ENCODE data around the gene GP1BA. TPM values are rescaled to one million over a fixed set of nuclear protein-coding genes. Genes with fewer than 3 reads are reported as not detected.

GP1BA gene
- total and polyA plus RNA-seq, 2 donors (not counting 1 experiment from before 2014, with no cell fraction given): 0.06 TPM; not detected in 1

- intact Hi-C loops (cut with micrococcal nuclease): no loop called here
- H3K4me1 Mint-ChIP-seq: peaks cover 27% of the 10 kb centered on the region
- POLR2A ChIA-PET: no interaction called here
Measured at GRCh38 chr17:4932756-4933155, 679 bp downstream of the GP1BA start.

DNA sequence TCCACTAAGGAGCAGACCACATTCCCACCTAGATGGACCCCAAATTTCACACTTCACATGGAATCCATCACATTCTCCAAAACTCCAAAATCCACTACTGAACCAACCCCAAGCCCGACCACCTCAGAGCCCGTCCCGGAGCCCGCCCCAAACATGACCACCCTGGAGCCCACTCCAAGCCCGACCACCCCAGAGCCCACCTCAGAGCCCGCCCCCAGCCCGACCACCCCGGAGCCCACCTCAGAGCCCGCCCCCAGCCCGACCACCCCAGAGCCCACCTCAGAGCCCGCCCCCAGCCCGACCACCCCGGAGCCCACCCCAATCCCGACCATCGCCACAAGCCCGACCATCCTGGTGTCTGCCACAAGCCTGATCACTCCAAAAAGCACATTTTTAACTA is 1.6 kb downstream of the GP1BA start:
- TF ChIP-seq, protein P1, sequence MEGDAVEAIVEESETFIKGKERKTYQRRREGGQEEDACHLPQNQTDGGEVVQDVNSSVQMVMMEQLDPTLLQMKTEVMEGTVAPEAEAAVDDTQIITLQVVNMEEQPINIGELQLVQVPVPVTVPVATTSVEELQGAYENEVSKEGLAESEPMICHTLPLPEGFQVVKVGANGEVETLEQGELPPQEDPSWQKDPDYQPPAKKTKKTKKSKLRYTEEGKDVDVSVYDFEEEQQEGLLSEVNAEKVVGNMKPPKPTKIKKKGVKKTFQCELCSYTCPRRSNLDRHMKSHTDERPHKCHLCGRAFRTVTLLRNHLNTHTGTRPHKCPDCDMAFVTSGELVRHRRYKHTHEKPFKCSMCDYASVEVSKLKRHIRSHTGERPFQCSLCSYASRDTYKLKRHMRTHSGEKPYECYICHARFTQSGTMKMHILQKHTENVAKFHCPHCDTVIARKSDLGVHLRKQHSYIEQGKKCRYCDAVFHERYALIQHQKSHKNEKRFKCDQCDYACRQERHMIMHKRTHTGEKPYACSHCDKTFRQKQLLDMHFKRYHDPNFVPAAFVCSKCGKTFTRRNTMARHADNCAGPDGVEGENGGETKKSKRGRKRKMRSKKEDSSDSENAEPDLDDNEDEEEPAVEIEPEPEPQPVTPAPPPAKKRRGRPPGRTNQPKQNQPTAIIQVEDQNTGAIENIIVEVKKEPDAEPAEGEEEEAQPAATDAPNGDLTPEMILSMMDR (IDR thresholded peaks at IDR 0.05): no peak
- no peak for TF ChIP-seq EZH2 (IDR thresholded peaks at IDR 0.05; ENCODE audit: borderline replicate concordance, insufficient read depth, low read depth, low read length, poor library complexity, severe bottlenecking)
- ChIA-PET CTCF (interaction anchor here (1.0 kb wide), 1 partner anchor 47 kb away, joined by 3 read pairs; no protein-coding TSS in a partner anchor), POLR2A (interaction anchor here (0.5 kb wide), 1 partner anchor 29 kb away, joined by 3 read pairs; no protein-coding TSS in a partner anchor)
- peaks cover 15% of the 10 kb centered on the region for H3K27me3 Mint-ChIP-seq
- H3K27me3 ChIP-seq (replicated peaks in 1 of 4; ENCODE audit: control extremely low read depth in 1 of 4, control insufficient read depth in 3 of 4, insufficient read depth in 4 of 4, low read length in 3 of 4): peaks cover 0 to 16% (median 3%) of the 10 kb centered on the region in 4 experiments
- H3K9me3 Mint-ChIP-seq (ENCODE audit: insufficient read depth): no peaks in the 10 kb centered on the region
- no peak overlapping the region for H3K27ac Mint-ChIP-seq
- no peak overlapping the region for H3K4me3 ChIP-seq (ENCODE audit: control extremely low read depth in 1 of 5, extremely low read depth in 1 of 5, insufficient read depth in 1 of 5, low read depth in 2 of 5, low read length in 4 of 5)
- ATAC-seq (ENCODE audit: low read depth): no peak
- no peaks in the 10 kb centered on the region for H3K9me3 ChIP-seq (ENCODE audit: control extremely low read depth in 1 of 3, control insufficient read depth in 2 of 3, insufficient read depth in 1 of 3, low read length in 2 of 3)
- H3K4me2 ChIP-seq (replicated peaks; ENCODE audit: low read depth, low read length, poor library complexity, severe bottlenecking): no peak overlapping the region
- no peak overlapping the region for H3K9ac ChIP-seq (ENCODE audit: low read length)
- WGBS (ENCODE audit: insufficient coverage): 56% methylated on average over 11 of the region's 16 CpGs
- no peak overlapping the region for H3K27ac ChIP-seq (ENCODE audit: low read length in 2 of 2)
- DNase-seq: no peak
- H3K79me2 ChIP-seq (ENCODE audit: control insufficient read depth, insufficient read depth, low read length): no peaks in the 10 kb centered on the region
- peaks cover 12 to 21% of the 10 kb centered on the region in 2 donors for H3K4me1 ChIP-seq (ENCODE audit: control insufficient read depth in 2 of 2, insufficient read depth in 2 of 2, low read length in 2 of 2)
- H3K36me3 ChIP-seq (replicated peaks in 1 of 2; ENCODE audit: control extremely low read depth in 1 of 2, control insufficient read depth in 1 of 2, extremely low read depth in 1 of 2, insufficient read depth in 2 of 2, low read length in 1 of 2): peaks cover 0 to 19% of the 10 kb centered on the region in 2 experiments
- peaks cover 35% of the 10 kb centered on the region for H3K4me1 Mint-ChIP-seq
- intact Hi-C loops (cut with micrococcal nuclease): no loop called here
- H3K4me3 Mint-ChIP-seq: no peak overlapping the region
- H4K20me1 ChIP-seq (ENCODE audit: control insufficient read depth, insufficient read depth, low read length, poor library complexity, severe bottlenecking): no peaks in the 10 kb centered on the region
- no peak overlapping the region for H2AFZ ChIP-seq (ENCODE audit: insufficient read depth, low read depth, low read length, poor library complexity, severe bottlenecking)

More at GRCh38 chr17:4932756-4933155, 679 bp downstream of the GP1BA start:
- Histone ChIP-seq H3K9ac (ENCODE audit: low read length) (no peak overlapping the region), H3K79me2 (ENCODE audit: control insufficient read depth, insufficient read depth, low read length) (no peaks in the 10 kb centered on the region), H3K4me2 (replicated peaks; ENCODE audit: low read depth, low read length, poor library complexity, severe bottlenecking) (no peak overlapping the region), H2AFZ (ENCODE audit: insufficient read depth, low read depth, low read length, poor library complexity, severe bottlenecking) (no peak overlapping the region), H3K27me3 (replicated peaks in 1 of 4; ENCODE audit: control extremely low read depth in 1 of 4, control insufficient read depth in 3 of 4, insufficient read depth in 4 of 4, low read length in 3 of 4) (peaks cover 0 to 16% (median 3%) of the 10 kb centered on the region in 4 experiments), H3K9me3 (ENCODE audit: control extremely low read depth in 1 of 3, control insufficient read depth in 2 of 3, insufficient read depth in 1 of 3, low read length in 2 of 3) (no peaks in the 10 kb centered on the region), H3K4me3 (ENCODE audit: control extremely low read depth in 1 of 5, extremely low read depth in 1 of 5, insufficient read depth in 1 of 5, low read depth in 2 of 5, low read length in 4 of 5) (no peak overlapping the region), H4K20me1 (ENCODE audit: control insufficient read depth, insufficient read depth, low read length, poor library complexity, severe bottlenecking) (no peaks in the 10 kb centered on the region), H3K36me3 (replicated peaks in 1 of 2; ENCODE audit: control extremely low read depth in 1 of 2, control insufficient read depth in 1 of 2, extremely low read depth in 1 of 2, insufficient read depth in 2 of 2, low read length in 1 of 2) (peaks cover 0 to 13% of the 10 kb centered on the region in 2 experiments), H3K4me1 (ENCODE audit: control insufficient read depth in 2 of 2, insufficient read depth in 2 of 2, low read length in 2 of 2) (peaks cover 11 to 17% of the 10 kb centered on the region in 2 donors), H3K27ac (ENCODE audit: low read length in 2 of 2) (no peak overlapping the region)
- CTCF ChIA-PET: interaction anchor here (0.8 kb wide), 1 partner anchor 23 kb away, joined by 4 read pairs; no protein-coding TSS in a partner anchor
- Mint-ChIP-seq H3K4me3 (no peak overlapping the region), H3K9me3 (ENCODE audit: insufficient read depth) (no peaks in the 10 kb centered on the region), H3K27me3 (peaks cover 15% of the 10 kb centered on the region), H3K27ac (no peak overlapping the region)
- TF ChIP-seq, protein P1 (IDR thresholded peaks at IDR 0.05): no peak
- TF ChIP-seq EZH2 (IDR thresholded peaks at IDR 0.05; ENCODE audit: borderline replicate concordance, insufficient read depth, low read depth, low read length, poor library complexity, severe bottlenecking): no peak
- DNase-seq (no peak), ATAC-seq (ENCODE audit: low read depth) (no peak)
- WGBS (ENCODE audit: insufficient coverage): 98% methylated on average over 12 of the region's 12 CpGs

Measured in B cell (primary cell).